ENCODE results near the gene CALB2.
"Not testable (repeated sequence)": the region's sequence is repeated elsewhere in the genome, so short reads cannot be mapped to it uniquely, and the experiment has no call there.

The CALB2 gene

DNA sequence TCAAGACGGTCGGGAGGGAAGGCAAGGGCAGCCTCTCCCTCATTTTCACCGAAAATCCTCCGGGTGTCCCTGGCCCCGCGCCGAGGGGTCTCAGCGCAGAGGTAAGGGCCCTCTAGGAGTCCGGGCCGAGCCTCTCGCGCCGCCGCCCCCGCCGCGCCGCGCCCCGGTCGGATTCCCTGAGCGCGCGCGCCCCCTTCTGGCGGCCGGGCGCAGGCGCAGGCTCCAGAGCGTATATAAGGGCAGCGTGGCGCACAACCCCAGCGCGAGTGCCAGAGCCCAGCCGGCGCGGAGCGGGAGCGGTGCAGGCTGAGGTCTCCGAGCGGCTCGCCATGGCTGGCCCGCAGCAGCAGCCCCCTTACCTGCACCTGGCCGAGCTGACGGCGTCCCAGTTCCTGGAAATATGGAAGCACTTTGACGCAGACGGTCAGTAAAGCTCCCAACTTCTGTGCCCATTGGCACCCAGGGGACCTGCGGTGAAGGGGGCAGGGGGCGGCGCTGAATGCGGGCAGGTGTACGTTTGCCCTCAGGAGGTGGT, at the start of gene CALB2:
Gene CALB2 (plus strand): TSS at position 260 of the 535 bp plus-strand sequence. CDS start 70 bp downstream, at position 330.
- peak; percentile 74 for DNase-seq

GRCh38 chr16:71311553-71312158, 46.9 kb upstream of the CALB2 start:
- DNase-seq: peak; percentile 44

DNA sequence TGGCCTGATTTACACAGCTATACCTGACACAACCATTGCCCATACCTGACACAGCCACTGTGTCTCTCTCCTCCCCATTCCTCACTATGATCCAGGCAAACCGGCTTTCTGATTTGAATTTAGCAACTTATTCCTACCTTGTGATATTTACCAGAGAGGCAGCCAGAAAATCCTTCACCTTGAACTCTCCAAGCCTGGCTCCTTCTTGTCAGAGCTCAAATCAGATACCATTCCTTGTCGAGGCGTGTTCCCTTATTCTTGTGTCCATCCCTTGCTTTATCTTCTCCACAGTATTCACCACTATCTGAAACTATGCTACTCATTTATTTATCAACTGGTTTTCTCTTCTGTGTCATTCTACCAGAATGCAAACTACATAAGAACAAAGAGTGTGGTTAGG, 44.9 kb upstream of the CALB2 start:
- not testable (repeated sequence) for DNase-seq

DNA sequence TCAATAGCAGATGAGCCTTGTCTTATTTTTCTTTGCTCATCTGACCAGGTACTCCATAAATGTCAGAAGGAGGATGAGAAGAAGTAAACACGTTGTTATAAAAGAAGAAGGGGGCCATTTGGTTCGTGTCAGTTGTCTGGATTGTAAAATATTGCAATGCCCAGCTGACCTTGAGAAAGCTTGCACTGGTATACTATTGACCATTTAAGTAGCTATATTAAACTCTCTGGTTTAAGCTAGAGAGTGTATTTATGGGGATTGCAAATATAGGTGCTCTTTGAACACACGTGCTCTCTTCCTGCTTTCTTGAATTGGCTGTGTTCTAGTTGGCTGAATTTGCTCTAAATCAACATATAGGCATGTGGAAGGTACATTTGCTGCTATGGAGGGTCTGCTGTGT, 43.3 kb upstream of the CALB2 start:
- no peak for DNase-seq

DNA sequence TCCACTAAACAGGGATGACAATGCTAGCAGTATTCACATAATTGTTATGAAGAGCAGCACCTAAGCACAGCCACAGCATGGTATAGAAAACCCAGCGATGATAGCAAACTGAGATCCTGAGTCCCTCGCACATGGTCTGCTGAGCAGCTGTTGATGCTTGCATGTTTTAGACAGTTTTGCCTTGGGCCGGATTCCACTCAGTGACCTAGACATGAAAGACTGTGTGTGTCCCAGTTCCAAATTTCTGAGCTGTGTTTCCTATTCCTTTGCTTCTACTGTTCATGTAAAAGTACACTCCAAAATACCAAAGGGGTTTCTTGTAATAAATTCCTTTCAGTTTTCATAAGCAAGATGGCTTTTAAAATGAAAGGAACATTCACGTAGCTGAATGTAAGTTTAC, 38.5 kb upstream of the CALB2 start:
- no peak for DNase-seq

DNA sequence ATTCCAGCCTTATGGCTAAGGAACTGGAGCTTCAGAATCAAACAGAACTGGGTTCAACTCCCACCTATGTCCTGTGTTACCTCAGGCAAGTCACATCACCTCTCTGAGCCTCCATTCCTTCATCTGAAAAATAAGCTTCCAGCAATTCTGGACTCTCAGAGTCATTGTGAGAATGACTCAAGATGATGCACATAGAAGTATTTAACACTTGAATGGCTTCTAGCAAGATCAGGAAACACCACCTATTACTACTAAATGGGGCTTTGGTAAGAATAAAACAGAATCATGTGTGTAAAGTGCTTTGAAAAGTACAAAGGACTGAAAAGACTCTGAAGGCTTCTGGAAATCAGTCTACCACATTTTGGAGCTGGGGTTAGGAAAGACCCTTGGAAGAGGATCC, 30.8 kb upstream of the CALB2 start:
- no peak for DNase-seq

DNA sequence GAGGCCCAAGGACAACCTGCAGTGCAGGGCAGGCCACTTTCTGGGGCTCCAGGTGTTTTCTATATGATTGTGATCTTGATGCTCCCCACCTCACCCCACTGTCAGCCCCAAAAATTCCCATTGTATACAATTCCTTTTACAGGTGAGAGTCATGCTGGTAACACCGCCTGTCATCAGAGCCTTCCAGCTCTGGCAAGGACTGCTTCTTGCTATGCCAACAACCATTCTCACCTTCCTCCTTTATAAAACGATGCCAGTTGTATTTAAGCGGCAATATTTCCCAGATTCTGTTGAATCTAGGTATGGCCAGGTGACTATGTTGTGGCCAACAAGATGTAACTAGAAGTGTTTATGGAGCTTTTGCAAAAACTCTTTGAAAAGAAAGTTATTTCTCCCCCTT, 30.4 kb upstream of the CALB2 start:
- DNase-seq: no peak

- no peak for DNase-seq
These were observed 20.9 kb upstream of the CALB2 start for GRCh38 chr16:71337631-71338030.

- DNase-seq: no peak
These were observed 20.3 kb upstream of the CALB2 start for GRCh38 chr16:71338193-71338592.

- DNase-seq: no peak
These were observed 19.9 kb upstream of the CALB2 start for GRCh38 chr16:71338632-71339031.

- DNase-seq: no peak
These were observed 19.0 kb upstream of the CALB2 start for GRCh38 chr16:71339236-71340171.

DNA sequence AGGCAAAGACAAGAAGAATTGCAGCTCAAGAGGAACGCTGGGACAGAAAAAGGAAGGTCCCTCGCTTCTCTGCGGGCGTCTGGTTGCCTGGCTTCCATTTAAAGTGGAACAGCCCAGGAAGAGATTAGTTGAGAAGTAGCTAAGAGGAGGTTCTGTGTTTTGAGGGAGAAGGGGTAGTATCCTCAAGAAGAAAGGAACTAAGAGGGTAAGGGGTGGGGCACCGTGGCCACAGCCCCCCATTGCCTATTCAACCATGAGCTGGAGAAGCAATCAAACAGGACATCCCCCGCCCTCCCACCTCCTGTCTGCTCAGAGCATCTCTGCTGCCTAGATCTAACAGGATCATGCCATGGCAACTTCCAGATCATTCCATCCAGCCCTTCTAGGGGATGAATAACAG, 18.1 kb upstream of the CALB2 start:
- no peak for DNase-seq

DNA sequence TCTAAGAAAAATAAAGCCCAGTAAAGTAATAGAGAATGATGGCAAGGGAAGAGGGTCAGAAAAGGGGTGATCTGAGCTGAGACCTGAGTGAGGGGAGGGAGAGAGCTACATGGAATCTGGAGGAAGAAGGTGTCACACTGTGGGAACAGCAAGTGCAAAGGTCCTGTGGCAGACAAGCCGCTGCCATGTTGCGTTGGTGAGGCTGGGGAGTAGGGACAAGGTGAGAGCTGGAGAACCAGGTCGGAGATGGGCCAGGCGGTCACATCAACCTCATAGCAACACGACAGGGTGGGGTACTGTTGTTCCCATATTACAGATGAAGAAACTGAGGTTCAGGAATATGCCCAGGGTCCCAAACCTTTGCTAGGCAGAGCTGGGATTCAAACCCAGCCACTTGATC, 16.6 kb upstream of the CALB2 start:
- no peak for DNase-seq

GRCh38 chr16:71343078-71343477, 15.4 kb upstream of the CALB2 start:
- no peak for DNase-seq

DNA sequence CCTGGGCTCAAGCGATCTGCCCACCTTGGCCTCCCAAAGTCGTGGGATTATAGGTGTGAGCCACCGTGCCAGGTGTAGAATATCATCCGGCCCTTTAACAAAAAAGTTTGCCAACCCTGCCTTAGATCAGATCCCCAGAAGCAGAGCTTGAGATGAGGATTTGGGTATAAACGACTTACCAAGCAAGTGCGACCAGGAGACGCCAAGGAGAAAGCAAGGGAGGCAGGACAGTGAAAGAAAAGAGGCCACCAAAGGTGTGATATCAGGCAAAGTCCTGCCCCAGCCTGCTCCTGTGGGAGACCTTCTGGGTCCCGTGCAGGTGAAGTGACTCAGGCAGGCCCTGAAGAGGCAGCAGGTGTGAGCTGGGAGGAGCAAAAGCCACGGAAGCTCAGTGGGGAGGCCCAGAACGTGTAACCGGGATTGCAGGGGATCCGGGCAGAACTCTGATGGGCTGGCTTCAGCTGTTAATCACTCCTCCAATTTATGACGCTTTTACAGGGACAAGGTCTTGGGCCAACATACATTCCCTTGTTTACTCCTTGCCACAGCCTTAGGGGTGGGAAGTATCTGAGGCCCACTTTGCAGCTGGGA, 14.1 kb upstream of the CALB2 start:
- DNase-seq: no peak

GRCh38 chr16:71345031-71345430, 13.5 kb upstream of the CALB2 start:
- no peak for DNase-seq

DNA sequence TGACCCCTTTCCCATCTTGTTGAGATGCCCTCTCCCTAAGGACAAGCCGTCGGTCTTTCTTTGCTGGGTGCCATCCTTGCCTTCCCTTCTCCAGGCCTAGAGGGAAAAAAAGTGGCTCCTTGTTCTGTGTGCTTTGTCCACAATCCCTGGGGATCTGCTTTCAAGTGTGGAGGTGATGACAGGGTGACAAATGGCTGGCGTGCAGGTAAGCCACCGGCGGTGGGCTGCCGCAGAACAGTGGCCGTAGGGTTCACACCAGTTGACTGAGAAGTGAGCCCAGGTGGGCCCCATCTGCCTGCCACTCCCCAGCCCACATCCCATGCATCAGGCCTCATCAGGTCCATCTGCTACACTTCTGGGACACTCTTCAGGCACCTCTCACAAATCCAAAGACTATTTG, 11.4 kb upstream of the CALB2 start:
- no peak for DNase-seq

DNA sequence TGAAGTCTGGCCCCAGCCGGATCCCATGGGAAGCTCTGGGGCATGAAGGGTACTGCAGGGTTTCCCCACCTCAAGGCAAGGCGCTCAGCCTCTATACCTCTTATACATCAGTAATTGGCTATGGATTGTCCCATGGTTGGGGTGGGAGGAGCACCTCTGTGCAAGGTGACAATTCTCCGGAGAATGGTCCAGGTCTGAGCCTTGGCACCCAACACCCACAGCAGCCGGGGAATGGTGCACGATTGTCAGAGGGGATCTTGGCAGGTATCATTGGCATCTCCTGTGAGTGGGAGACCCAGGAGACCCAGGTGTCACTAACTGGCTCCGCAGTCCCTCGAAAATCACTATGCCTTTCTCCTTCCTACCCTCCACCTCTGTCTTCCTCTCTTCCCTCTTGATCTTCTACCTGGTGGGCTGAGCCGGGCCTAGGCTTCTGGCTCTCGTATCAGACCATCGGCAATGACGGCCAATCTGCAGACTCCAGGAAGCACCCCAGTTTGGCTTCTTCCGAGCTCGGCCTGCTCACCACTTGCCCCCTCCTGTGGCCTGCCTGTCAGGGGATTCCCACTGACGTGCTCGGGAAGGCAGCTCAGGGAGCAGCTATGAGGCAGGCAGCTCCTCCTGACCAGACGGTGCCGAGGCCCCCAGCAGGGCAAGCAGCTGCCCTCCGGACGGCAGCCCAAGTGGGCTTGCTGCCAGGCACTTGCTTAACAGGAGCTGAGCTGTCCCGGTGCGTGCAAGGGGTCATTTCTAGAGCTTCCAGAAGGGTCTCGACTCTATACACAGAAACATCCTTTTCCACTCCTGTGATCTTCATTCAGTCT, 10.0 kb upstream of the CALB2 start:
- no peak for DNase-seq

DNA sequence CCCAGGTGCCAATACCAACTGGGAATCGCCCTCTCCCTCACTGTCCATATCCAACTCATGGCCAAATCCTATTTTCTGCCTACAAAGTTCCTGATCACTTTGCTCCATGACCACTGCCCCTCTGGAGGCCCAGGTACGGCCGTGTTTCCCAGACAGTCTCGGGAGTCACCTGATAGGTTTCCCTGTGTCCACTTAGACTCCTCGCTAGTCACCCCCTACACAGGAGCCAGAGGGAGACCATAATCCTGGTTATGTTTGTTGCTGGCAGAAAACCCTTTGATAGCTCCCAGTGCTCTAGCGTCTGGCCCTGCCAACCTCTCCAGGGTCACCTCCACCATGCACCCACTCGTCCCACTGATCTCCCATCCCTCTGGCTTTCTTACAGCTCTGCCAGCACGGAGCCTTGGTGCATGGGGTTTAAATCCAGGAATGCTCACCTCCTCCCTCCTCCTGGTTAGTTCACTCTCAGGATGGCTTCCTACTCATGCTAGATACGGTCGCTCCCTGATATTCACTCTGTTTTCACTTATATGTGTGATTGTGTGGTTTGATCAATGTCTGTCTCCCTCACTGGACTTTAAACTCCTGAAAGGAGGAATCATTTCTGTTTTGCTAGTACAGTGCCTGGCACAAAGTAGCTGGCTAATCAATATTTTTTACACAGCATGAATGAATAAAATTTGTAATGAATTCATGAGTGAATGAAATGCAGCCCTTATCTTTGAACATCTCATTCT, 7.5 kb upstream of the CALB2 start:
- DNase-seq: no peak

DNA sequence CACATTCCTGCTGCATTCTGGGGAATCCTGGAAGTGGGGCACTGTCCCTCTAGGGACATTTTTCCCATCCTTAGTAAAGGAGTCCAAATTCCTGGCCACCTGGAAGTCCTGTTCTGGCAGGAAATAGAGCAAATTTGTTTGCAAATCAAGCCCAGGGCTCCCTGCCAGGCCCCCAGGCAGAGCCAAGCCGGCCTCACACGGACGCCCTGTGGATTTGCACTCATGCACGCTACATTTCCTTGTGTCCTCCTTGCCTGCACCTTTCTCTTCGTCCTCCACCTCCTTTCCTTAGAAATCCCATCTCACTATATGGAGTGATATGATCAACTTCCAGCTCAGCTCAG, 7.0 kb upstream of the CALB2 start:
- no peak for DNase-seq

- no peak for DNase-seq
These were observed 6.1 kb upstream of the CALB2 start for GRCh38 chr16:71352466-71352865.

DNA sequence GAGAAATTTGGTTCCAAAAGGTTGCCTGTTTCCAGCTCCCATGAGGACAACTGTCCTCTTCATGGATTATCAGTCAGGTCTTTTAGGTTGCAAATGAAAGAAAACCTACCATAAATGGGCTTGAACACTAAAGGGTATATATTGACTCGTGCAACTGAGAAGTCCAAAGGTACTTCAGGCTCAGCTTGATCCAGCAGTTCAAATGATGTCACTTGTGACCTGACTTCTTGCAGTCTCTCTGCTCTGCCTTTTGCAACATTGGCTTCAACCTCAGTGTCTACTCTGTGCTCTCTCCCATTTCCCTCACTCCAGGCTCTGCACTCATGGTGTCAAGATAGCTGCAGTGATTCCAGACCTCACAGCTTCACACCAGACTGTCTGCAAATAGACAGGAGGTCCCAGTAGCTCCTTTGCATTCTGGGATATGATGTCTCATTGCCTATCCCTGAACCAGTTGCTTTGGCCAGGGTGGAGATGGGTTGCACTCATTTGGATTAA, 5.5 kb upstream of the CALB2 start:
- DNase-seq: no peak
